Neuron (in vitro differentiated cells): Measurements from ENCODE around the gene LRRC3B.

Source experiments
- H2AFZ ChIP-seq: one replicate; pipeline ENCODE4 v1.6.1; 2013; ENCODE audit warnings: low read depth, mild to moderate bottlenecking, inconsistent platforms, low read length, moderate library complexity
- H3K27me3 ChIP-seq: one replicate; pipeline ENCODE4 v1.6.1; 2013; ENCODE audit warnings: low read length; ENCODE audit not compliant: insufficient read depth
- H3K36me3 ChIP-seq: one replicate; pipeline ENCODE4 v1.6.1; 2013; ENCODE audit warnings: low read length; ENCODE audit not compliant: insufficient read depth
- H3K4me1 ChIP-seq: one replicate; pipeline ENCODE4 v1.6.1; 2013; ENCODE audit warnings: low read length; ENCODE audit not compliant: insufficient read depth
- H3K4me3 ChIP-seq: 2 replicates; pipeline ENCODE4 v1.5.1; 2013; ENCODE audit warnings: mild to moderate bottlenecking, low read length, moderate library complexity
- H3K9me3 ChIP-seq: one replicate; pipeline ENCODE4 v1.6.1; 2013; ENCODE audit warnings: low read length

The LRRC3B gene

GRCh38 chr3:26753095-26753494, 130.5 kb downstream of the LRRC3B start:
- Histone ChIP-seq H2AFZ (no peak overlapping the region), H3K4me1 (no peaks in the 10 kb centered on the region), H3K4me3 (no peak overlapping the region), H3K27me3 (no peaks in the 10 kb centered on the region), H3K9me3 (no peaks in the 10 kb centered on the region), H3K36me3 (no peaks in the 10 kb centered on the region)

DNA sequence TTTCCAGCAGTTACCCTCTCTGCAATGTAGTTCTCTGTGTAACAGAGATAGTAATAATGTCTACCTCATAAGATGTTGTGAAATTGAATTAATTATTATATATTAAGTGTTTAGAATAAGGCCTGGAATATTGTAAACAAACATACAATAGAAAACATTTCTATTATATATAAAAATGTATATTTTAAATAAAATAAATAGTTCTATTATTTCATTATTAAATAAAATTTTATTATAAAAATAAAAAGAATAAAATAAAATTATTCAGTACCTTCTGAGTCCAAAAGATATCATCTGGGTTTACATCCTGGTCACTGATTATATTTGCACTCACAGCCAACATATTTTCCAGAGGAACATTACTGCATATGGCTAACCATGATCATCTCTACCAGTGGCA, 135.4 kb downstream of the LRRC3B start:
- Histone ChIP-seq H3K9me3 (no peaks in the 10 kb centered on the region), H3K36me3 (no peaks in the 10 kb centered on the region), H3K4me3 (no peak overlapping the region), H3K4me1 (no peaks in the 10 kb centered on the region), H2AFZ (no peak overlapping the region), H3K27me3 (no peaks in the 10 kb centered on the region)
